Ovary (tissue), 3 donors: ENCODE measurements around the gene KCNIP4.

Experiments
- CTCF ChIP-seq, 3 donors: fragments of 450-650 bp in 2 of 3; fragments of 200-600 bp in 1 of 3; IDR thresholded peaks; one replicate each; pipeline versions ENCODE4 v1.5.1 to v1.8.0; 2016 to 2022; ENCODE audit warnings: antibody characterized with exemption in 3 of 3, mild to moderate bottlenecking in 1 of 3
- EP300 ChIP-seq: sonication (generic); formaldehyde crosslinking; IDR thresholded peaks from one replicate; pipeline ENCODE4 v1.6.1; 2017; ENCODE audit warnings: antibody characterized with exemption
- POLR2A ChIP-seq: fragments of 450-650 bp; IDR thresholded peaks from one replicate; pipeline ENCODE4 v1.6.1; 2017; ENCODE audit warnings: antibody characterized with exemption, mild to moderate bottlenecking, moderate library complexity
- donor health status: DM: no; HTN: no; CAD: no.

GRCh38 chr4:20832826-20833225 lies 1115.7 kb downstream of the KCNIP4 start:
- TF ChIP-seq CTCF (IDR thresholded peaks at IDR 0.05) (no peak), POLR2A (no peak), EP300 (no peak)
